A673 (cell line): Measurements from ENCODE around the gene FRAT1. TPM values are rescaled to one million over a fixed set of nuclear protein-coding genes. Genes with fewer than 3 reads are reported as not detected.

Experiments
- BruUV-seq: library from RNA; stranded (reverse); fragments of 400-500 nt; replicated peaks from 2 replicates; lab custom pipeline; 2021; lab: Mats Ljungman, UMichigan
- CTCF ChIA-PET: fragments of 300-600 bp; sonication (Branson Sonifier 250); formaldehyde crosslinking; loops from one replicate; lab custom pipeline; 2022; ENCODE audit warnings: antibody characterized with exemption; lab: Charles Lee
- POLR2A ChIA-PET: fragments of 300-600 bp; sonication (Branson Sonifier 250); formaldehyde crosslinking; loops from one replicate; lab custom pipeline; 2022; ENCODE audit warnings: antibody characterized with exemption; ENCODE audit not compliant: low non-redundant PET; lab: Charles Lee
- DNase-seq: peaks from one replicate; pipeline ENCODE4 v3.0.0-alpha.2; 2015; ENCODE audit warnings: low spot score
- H3K27ac ChIP-seq: fragments of 200-600 bp; sonication (generic); 2 replicates; pipeline ENCODE4 v1.5.1; 2016; ENCODE audit warnings: mixed run types, low read depth, mild to moderate bottlenecking, mixed read lengths, antibody characterized with exemption, low read length; ENCODE audit not compliant: poor library complexity, severe bottlenecking
- H3K27me3 ChIP-seq: fragments of 200-600 bp; sonication (generic); replicated peaks from 2 replicates; pipeline ENCODE4 v1.6.1; 2017; ENCODE audit warnings: mixed run types, low read depth, mild to moderate bottlenecking, mixed read lengths, antibody characterized with exemption, low read length; ENCODE audit not compliant: insufficient read depth, poor library complexity
- H3K36me3 ChIP-seq: fragments of 200-600 bp; sonication (generic); 2 replicates; pipeline ENCODE4 v1.6.1; 2016; ENCODE audit warnings: mixed run types, mild to moderate bottlenecking, mixed read lengths, antibody characterized with exemption, low read length; ENCODE audit not compliant: insufficient read depth, poor library complexity, severe bottlenecking
- H3K4me1 ChIP-seq: fragments of 200-600 bp; sonication (generic); 2 replicates; pipeline ENCODE4 v1.6.1; 2017; ENCODE audit warnings: mixed run types, mild to moderate bottlenecking, mixed read lengths, antibody characterized with exemption, low read length; ENCODE audit not compliant: insufficient read depth, poor library complexity, severe bottlenecking
- H3K4me3 ChIP-seq: fragments of 200-600 bp; sonication (generic); 2 replicates; pipeline ENCODE4 v1.5.1; 2016; ENCODE audit warnings: low read depth, mixed run types, mild to moderate bottlenecking, mixed read lengths, low read length; ENCODE audit not compliant: poor library complexity, severe bottlenecking
- H3K9me3 ChIP-seq: fragments of 200-600 bp; sonication (generic); 2 replicates; pipeline ENCODE4 v1.6.1; 2016; ENCODE audit warnings: mixed run types, low read depth, mild to moderate bottlenecking, mixed read lengths, antibody characterized with exemption, low read length; ENCODE audit not compliant: poor library complexity, severe bottlenecking
- CTCF ChIP-seq: fragments of 300-800, 200-600 bp; sonication (generic); conservative IDR thresholded peaks from 2 replicates; pipeline ENCODE4 v1.5.1; 2017; ENCODE audit warnings: low read depth, mild to moderate bottlenecking, antibody characterized with exemption, low read length, moderate library complexity, mixed read lengths
- EZH2 ChIP-seq: fragments of 200-600 bp; sonication (generic); IDR thresholded peaks from 2 replicates; pipeline ENCODE4 v1.6.1; 2017; ENCODE audit warnings: borderline replicate concordance, low read depth, mild to moderate bottlenecking, mixed read lengths, antibody characterized with exemption, low read length; ENCODE audit not compliant: poor library complexity, severe bottlenecking
- intact Hi-C: fragments of 100-400 bp; cut with micrococcal nuclease; formaldehyde crosslinking; loops from one replicate; pipeline ENCODE4 v1.10.0; 2022; ENCODE audit not compliant: unreplicated experiment
- total RNA-seq: library from RNA; stranded (reverse); gene quantifications from 2 replicates; pipeline ENCODE4 v1.2.3, GENCODE V29; 2021

The FRAT1 gene
- total RNA-seq, 1 experiment from 2014 or later = 0.45 TPM

GRCh38 chr10:97336006-97336405 lies 16.9 kb downstream of the FRAT1 start:
- H3K27ac ChIP-seq = no peak overlapping the region
- no peaks in the 10 kb centered on the region for H3K27me3 ChIP-seq
- POLR2A ChIA-PET = no interaction called here
- TF ChIP-seq CTCF (no peak), EZH2 (no peak)
- no peaks in the 10 kb centered on the region for H3K9me3 ChIP-seq
- intact Hi-C loops = no loop called here
- H3K36me3 ChIP-seq = no peaks in the 10 kb centered on the region
- no peak for DNase-seq
- BruUV-seq = no TSS peak
- peaks cover 18% of the 10 kb centered on the region for H3K4me1 ChIP-seq
- CTCF ChIA-PET = no interaction called here
- no peak overlapping the region for H3K4me3 ChIP-seq

GRCh38 chr10:97336446-97336845 lies 17.4 kb downstream of the FRAT1 start:
- Histone ChIP-seq H3K27ac (no peak overlapping the region), H3K4me1 (peaks cover 18% of the 10 kb centered on the region), H3K9me3 (no peaks in the 10 kb centered on the region), H3K36me3 (no peaks in the 10 kb centered on the region), H3K27me3 (no peaks in the 10 kb centered on the region), H3K4me3 (no peak overlapping the region)
- intact Hi-C loops = no loop called here
- no peak for TF ChIP-seq CTCF
- no peak for TF ChIP-seq EZH2
- no TSS peak for BruUV-seq
- CTCF ChIA-PET = no interaction called here
- no peak for DNase-seq
- POLR2A ChIA-PET = no interaction called here

- no TSS peak for BruUV-seq
- H3K36me3 ChIP-seq = no peaks in the 10 kb centered on the region
- CTCF ChIA-PET = no interaction called here
- POLR2A ChIA-PET = interaction anchor here (0.7 kb wide), 1 partner anchor 766 kb away, joined by 3 read pairs; no protein-coding TSS in a partner anchor
- DNase-seq = peak; percentile 26
- H3K27ac ChIP-seq = no peak overlapping the region
- TF ChIP-seq CTCF (no peak), EZH2 (no peak)
- no peaks in the 10 kb centered on the region for H3K27me3 ChIP-seq
- peak overlapping the region; percentile 15 for H3K4me3 ChIP-seq
- intact Hi-C loops = no loop called here
- peaks cover 18% of the 10 kb centered on the region for H3K4me1 ChIP-seq
- no peaks in the 10 kb centered on the region for H3K9me3 ChIP-seq
These were observed 18.1 kb downstream of the FRAT1 start for GRCh38 chr10:97336942-97337831.
